DOHH2 (cell line): ENCODE results near the gene NELFCD.
A peak's percentile ranks its signal among the peaks of the same experiment; 100 is the strongest.

Source experiments
- H3F3A ChIP-seq: fragments of 200-600 bp; sonication (generic), shearing (Covaris generic); 2 replicates; pipeline ENCODE4 v1.6.0; 2016; ENCODE audit warnings: antibody characterized with exemption, mild to moderate bottlenecking; ENCODE audit not compliant: control insufficient read depth, insufficient read depth
- H3K27ac ChIP-seq: fragments of 200-600 bp; sonication (generic); 2 replicates; pipeline ENCODE4 v1.5.1; 2014; ENCODE audit warnings: low read depth, mild to moderate bottlenecking, low read length, moderate library complexity
- H3K27me3 ChIP-seq: fragments of 200-600 bp; sonication (generic); 2 replicates; pipeline ENCODE4 v1.6.1; 2014; ENCODE audit warnings: mild to moderate bottlenecking, low read length, mixed read lengths; ENCODE audit not compliant: control insufficient read depth
- H3K36me3 ChIP-seq: fragments of 200-600 bp; sonication (generic); 2 replicates; pipeline ENCODE4 v1.6.1; 2014; ENCODE audit warnings: mild to moderate bottlenecking, low read length, moderate library complexity, mixed read lengths; ENCODE audit not compliant: control insufficient read depth
- H3K4me1 ChIP-seq: fragments of 200-600 bp; sonication (generic); 2 replicates; pipeline ENCODE4 v1.6.1; 2014; ENCODE audit warnings: mild to moderate bottlenecking, low read length, mixed read lengths; ENCODE audit not compliant: control insufficient read depth
- H3K4me2 ChIP-seq: fragments of 200-600 bp; sonication (generic); 2 replicates; pipeline ENCODE4 v1.6.0; 2014; ENCODE audit warnings: mild to moderate bottlenecking, low read length, moderate library complexity
- H3K4me3 ChIP-seq: fragments of 200-600 bp; sonication (generic); 2 replicates; pipeline ENCODE4 v1.5.1; 2014; ENCODE audit warnings: mild to moderate bottlenecking, low read length, mixed read lengths
- H3K79me2 ChIP-seq: fragments of 200-600 bp; sonication (generic); 2 replicates; pipeline ENCODE4 v1.6.1; 2014; ENCODE audit warnings: mild to moderate bottlenecking, low read length, mixed read lengths; ENCODE audit not compliant: control insufficient read depth
- H3K9me2 ChIP-seq: fragments of 200-600 bp; sonication (generic); replicated peaks from 2 replicates; pipeline ENCODE4 v1.6.1; 2014; ENCODE audit warnings: mild to moderate bottlenecking, low read length, mixed read lengths; ENCODE audit not compliant: control insufficient read depth
- H3K9me3 ChIP-seq: fragments of 200-600 bp; sonication (generic); 2 replicates; pipeline ENCODE4 v1.6.1; 2014; ENCODE audit warnings: antibody characterized with exemption, low read length, mixed read lengths; ENCODE audit not compliant: control insufficient read depth, insufficient read depth
- H4K20me1 ChIP-seq: fragments of 200-600 bp; sonication (generic); 2 replicates; pipeline ENCODE4 v1.6.0; 2014; ENCODE audit warnings: low read depth, mild to moderate bottlenecking, antibody characterized with exemption, low read length, moderate library complexity; ENCODE audit not compliant: control insufficient read depth, insufficient read depth
- EZH2phosphoT487 ChIP-seq: fragments of 200-600 bp; sonication (generic); IDR thresholded peaks from 2 replicates; pipeline ENCODE4 v1.6.1; 2017; ENCODE audit warnings: borderline replicate concordance, mild to moderate bottlenecking, antibody characterized with exemption, low read length, moderate library complexity, mixed read lengths
- TF ChIP-seq, protein P1 (sequence below): fragments of 200-600 bp; sonication (generic); IDR thresholded peaks from one replicate; pipeline ENCODE4 v1.5.1; 2014; ENCODE audit warnings: antibody characterized with exemption, mild to moderate bottlenecking, low read depth, low read length; ENCODE audit not compliant: poor library complexity, severe bottlenecking

NELFCD gene

DNA sequence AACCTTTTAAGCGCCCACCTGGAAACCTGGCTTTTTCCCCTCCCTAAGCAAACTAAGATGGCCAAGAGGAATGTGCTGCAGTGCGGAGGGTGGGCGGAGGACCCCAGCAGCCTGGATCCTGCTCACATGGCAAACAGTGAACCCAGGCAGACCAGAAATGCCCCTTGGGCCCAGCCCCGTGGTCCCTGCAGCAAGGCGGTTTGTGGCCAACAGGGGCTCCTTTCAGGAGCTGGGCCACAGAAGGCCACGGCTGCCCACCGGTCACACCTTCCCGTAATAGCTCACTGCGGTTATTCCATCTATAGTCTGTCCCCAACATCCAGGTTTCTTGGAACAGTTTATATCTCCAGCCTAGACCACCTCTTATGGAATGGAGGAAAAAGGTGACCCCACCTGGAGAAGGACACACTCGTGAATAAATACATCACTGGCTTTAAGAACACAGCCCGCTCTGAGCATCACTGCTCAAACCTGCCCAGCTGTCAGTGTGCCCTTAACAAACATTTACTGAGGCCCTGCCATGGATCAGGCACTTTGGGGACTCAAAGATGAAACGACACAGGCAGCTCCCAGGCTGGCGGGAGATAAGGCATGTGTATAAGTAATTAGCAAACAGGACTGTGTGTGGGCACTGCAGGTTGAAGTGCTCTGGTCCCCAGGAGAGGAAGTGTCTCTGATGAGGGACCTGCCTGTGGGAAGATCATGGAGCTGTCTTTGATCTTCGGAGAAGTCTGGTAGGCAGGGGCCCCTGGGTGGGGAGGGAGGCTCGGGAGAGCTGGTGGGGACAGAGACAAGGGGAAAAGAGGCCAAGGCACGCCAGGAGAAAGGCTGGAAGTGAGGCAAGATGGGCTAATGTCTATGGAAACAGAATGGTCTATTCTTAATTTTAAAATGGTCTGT is 35.0 kb downstream of the NELFCD start:
- H3K4me1 ChIP-seq: peaks cover 25% of the 10 kb centered on the region
- TF ChIP-seq EZH2phosphoT487: no peak
- TF ChIP-seq, protein P1, sequence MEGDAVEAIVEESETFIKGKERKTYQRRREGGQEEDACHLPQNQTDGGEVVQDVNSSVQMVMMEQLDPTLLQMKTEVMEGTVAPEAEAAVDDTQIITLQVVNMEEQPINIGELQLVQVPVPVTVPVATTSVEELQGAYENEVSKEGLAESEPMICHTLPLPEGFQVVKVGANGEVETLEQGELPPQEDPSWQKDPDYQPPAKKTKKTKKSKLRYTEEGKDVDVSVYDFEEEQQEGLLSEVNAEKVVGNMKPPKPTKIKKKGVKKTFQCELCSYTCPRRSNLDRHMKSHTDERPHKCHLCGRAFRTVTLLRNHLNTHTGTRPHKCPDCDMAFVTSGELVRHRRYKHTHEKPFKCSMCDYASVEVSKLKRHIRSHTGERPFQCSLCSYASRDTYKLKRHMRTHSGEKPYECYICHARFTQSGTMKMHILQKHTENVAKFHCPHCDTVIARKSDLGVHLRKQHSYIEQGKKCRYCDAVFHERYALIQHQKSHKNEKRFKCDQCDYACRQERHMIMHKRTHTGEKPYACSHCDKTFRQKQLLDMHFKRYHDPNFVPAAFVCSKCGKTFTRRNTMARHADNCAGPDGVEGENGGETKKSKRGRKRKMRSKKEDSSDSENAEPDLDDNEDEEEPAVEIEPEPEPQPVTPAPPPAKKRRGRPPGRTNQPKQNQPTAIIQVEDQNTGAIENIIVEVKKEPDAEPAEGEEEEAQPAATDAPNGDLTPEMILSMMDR: no peak
- peak overlapping the region; percentile 71 for H3K4me2 ChIP-seq

DNA sequence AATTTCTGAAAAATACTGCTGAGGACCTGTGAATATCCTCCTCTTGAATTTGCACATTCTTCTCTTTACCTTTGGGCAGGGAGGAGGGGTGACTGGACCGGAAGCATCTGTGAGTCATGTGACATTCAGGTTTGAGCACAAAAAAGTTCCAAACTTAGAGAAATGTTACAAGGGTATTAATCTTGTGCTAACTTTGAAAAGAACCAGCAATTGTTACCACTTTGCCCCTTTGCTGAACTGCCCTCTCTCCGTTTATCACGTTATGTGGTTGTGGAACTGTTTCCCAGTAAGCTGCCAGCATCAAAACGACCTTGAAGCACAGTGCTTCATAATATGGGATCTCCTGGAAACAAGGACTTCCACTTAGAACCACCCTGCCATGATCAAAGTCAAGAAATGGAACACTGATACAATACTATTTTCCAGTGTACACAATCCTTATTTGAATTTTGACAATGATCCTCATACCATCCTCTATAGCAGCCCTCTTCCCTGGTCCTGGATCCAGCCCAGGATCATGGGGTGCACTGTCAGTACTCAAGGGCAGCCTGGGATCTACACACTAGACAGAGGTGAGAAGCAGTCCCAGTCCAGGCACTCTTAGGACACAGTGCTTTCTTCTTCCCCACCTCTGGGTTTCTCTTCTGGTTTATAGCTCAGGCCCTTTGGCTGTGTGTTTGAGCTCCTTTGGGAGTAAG is 35.9 kb downstream of the NELFCD start:
- H3K9me3 ChIP-seq: no peaks in the 10 kb centered on the region
- H3K4me1 ChIP-seq: peaks cover 20% of the 10 kb centered on the region
- peak overlapping the region; percentile 71 for H3K4me2 ChIP-seq
- peak overlapping the region; percentile 55 for H3K4me3 ChIP-seq
- no peaks in the 10 kb centered on the region for H3K27me3 ChIP-seq
- H3K9me2 ChIP-seq: no peaks in the 10 kb centered on the region
- no peak for TF ChIP-seq EZH2phosphoT487
- TF ChIP-seq, protein P1: no peak
- H3K36me3 ChIP-seq: no peaks in the 10 kb centered on the region
- H3F3A ChIP-seq: 0 out of 2 replicates have a peak, but pooled peaks cover 4% of the 10 kb centered on the region
- H4K20me1 ChIP-seq: no peaks in the 10 kb centered on the region
- no peaks in the 10 kb centered on the region for H3K79me2 ChIP-seq
- peak overlapping the region; percentile 59 for H3K27ac ChIP-seq

More for the DNA sequence above, 35.0 kb downstream of the NELFCD start:
- H3F3A ChIP-seq: no peaks in the 10 kb centered on the region
- no peaks in the 10 kb centered on the region for H3K9me3 ChIP-seq
- no peaks in the 10 kb centered on the region for H3K9me2 ChIP-seq
- no peaks in the 10 kb centered on the region for H3K27me3 ChIP-seq
- H3K4me3 ChIP-seq: peak overlapping the region; percentile 55
- H4K20me1 ChIP-seq: no peaks in the 10 kb centered on the region
- no peaks in the 10 kb centered on the region for H3K36me3 ChIP-seq
- H3K27ac ChIP-seq: peak overlapping the region; percentile 59
- no peaks in the 10 kb centered on the region for H3K79me2 ChIP-seq

DNA sequence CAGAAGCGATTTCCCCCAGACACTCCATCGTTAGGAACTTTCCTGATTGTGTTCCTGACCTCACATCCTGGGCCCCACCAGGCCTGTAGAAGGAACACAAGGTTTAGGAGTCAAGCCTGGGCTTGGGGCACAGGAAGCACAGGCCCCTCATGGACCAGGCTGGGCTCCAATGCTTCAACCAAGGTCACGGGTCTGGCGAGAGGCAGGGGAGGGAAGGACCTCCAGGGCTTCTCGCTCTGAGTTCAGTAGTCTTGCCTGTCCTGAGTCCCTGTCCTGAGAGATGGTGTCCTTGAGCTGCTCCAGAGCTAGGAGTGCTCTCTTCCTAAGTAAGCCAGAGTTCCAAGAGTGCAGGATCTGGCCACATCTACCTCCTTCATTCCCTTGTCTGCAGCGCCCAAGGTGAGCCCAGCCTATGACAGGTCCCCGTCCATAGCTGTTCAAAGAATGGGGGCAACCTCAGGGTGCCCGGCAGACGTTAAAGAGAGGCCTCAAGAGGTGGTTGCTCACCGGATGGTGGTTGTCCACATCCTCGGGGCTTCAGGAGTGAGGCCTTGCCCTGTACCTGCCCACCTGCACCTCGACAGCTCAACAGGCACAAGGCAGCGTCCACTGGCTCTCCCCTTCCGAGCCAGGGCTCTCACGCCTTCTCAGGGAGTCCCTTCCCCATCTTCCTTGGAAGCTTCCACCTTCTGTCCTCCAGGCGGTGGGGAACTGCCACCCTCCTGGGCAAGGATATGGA is 36.6 kb downstream of the NELFCD start:
- Histone ChIP-seq H3K36me3 (peaks cover 5% of the 10 kb centered on the region), H3K4me1 (peaks cover 20% of the 10 kb centered on the region), H3K27me3 (no peaks in the 10 kb centered on the region), H3K4me3 (no peak overlapping the region), H4K20me1 (no peaks in the 10 kb centered on the region), H3K79me2 (no peaks in the 10 kb centered on the region), H3F3A (0 out of 2 replicates have a peak, but pooled peaks cover 8% of the 10 kb centered on the region), H3K27ac (peak overlapping the region; percentile 59; the same call in 1 of the 2 replicates), H3K9me2 (no peaks in the 10 kb centered on the region), H3K4me2 (peak overlapping the region; percentile 71), H3K9me3 (no peaks in the 10 kb centered on the region)
- TF ChIP-seq EZH2phosphoT487: no peak
- TF ChIP-seq, protein P1: no peak
